ENCODE results near the gene UGT1A6. TPM values are rescaled to one million over a fixed set of nuclear protein-coding genes. Genes with fewer than 3 reads are reported as not detected.
"Not testable (repeated sequence)": the region's sequence is repeated elsewhere in the genome, so short reads cannot be mapped to it uniquely, and the experiment has no call there.

The UGT1A6 gene
- total and polyA plus RNA-seq, 3 experiments from 2014 or later = not detected

DNA sequence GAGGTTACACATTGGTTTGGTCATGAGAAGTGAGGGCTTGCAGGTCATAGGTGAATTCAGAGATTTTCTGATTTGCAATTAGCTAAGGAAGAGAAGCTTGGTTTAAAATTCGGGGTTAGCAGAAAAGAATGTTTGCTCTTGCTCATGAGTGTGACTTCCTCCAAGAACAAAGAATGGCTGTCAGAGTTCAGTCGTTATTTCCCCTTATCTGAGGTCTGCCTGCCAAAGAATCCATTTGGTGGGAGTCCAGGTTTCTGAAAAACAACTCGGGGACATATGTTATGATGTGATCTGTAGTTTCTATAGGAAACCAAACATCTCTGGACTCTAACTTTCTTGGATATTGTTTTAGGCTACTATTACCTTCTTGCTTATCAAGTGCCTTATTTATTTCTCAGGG is 3.2 kb upstream of the UGT1A6 start:
- POLR2A ChIA-PET = no interaction called here
- no peaks in the 10 kb centered on the region for H3K9me3 Mint-ChIP-seq
- H3K36me3 Mint-ChIP-seq = no peaks in the 10 kb centered on the region
- no peaks in the 10 kb centered on the region for H3K27me3 ChIP-seq (ENCODE audit: insufficient read depth, low read length, poor library complexity, severe bottlenecking)
- peaks cover 11 to 53% of the 10 kb centered on the region in 2 donors for H3K27me3 Mint-ChIP-seq
- no peak overlapping the region for H3K27ac ChIP-seq (ENCODE audit: low read depth, low read length)
- H3K4me1 ChIP-seq (ENCODE audit: insufficient read depth, low read length) = no peaks in the 10 kb centered on the region
- CTCF ChIA-PET = no interaction called here
- no peaks in the 10 kb centered on the region for H3K4me1 Mint-ChIP-seq
- DNase-seq = no peak
- no peaks in the 10 kb centered on the region for H3K9me3 ChIP-seq (ENCODE audit: low read length)
- no peak overlapping the region for H3K27ac Mint-ChIP-seq
- no peaks in the 10 kb centered on the region for H3K36me3 ChIP-seq (ENCODE audit: insufficient read depth, low read length)
- H3K4me3 Mint-ChIP-seq = no peak overlapping the region
- H3K4me3 ChIP-seq (ENCODE audit: low read length) = no peak overlapping the region

- no peaks in the 10 kb centered on the region for H3K4me1 Mint-ChIP-seq
- ChIA-PET POLR2A (no interaction called here), CTCF (no interaction called here)
- no peaks in the 10 kb centered on the region for H3K36me3 Mint-ChIP-seq
- no peak overlapping the region for H3K27ac Mint-ChIP-seq
- Histone ChIP-seq H3K27me3 (ENCODE audit: insufficient read depth, low read length, poor library complexity, severe bottlenecking) (no peaks in the 10 kb centered on the region), H3K4me1 (ENCODE audit: insufficient read depth, low read length) (no peaks in the 10 kb centered on the region), H3K36me3 (ENCODE audit: insufficient read depth, low read length) (no peaks in the 10 kb centered on the region), H3K4me3 (ENCODE audit: low read length) (no peak overlapping the region), H3K9me3 (ENCODE audit: low read length) (no peaks in the 10 kb centered on the region), H3K27ac (ENCODE audit: low read depth, low read length) (no peak overlapping the region)
- no peaks in the 10 kb centered on the region for H3K9me3 Mint-ChIP-seq
- H3K4me3 Mint-ChIP-seq = no peak overlapping the region
- H3K27me3 Mint-ChIP-seq = peaks cover 13 to 49% of the 10 kb centered on the region in 2 donors
- DNase-seq = no peak
Measured at GRCh38 chr2:233690444-233690843, 2.2 kb upstream of the UGT1A6 start.

- H3K36me3 ChIP-seq (ENCODE audit: insufficient read depth, low read length) = no peaks in the 10 kb centered on the region
- Mint-ChIP-seq H3K9me3 (no peaks in the 10 kb centered on the region), H3K27ac (peak overlapping the region in 1 of 8 donors; percentile 59), H3K27me3 (peaks cover 11 to 44% of the 10 kb centered on the region in 2 donors), H3K4me1 (no peaks in the 10 kb centered on the region), H3K36me3 (no peaks in the 10 kb centered on the region), H3K4me3 (no peak overlapping the region)
- ChIA-PET POLR2A (no interaction called here), CTCF (no interaction called here)
- no peaks in the 10 kb centered on the region for H3K4me1 ChIP-seq (ENCODE audit: insufficient read depth, low read length)
- H3K27me3 ChIP-seq (ENCODE audit: insufficient read depth, low read length, poor library complexity, severe bottlenecking) = no peaks in the 10 kb centered on the region
- H3K4me3 ChIP-seq (ENCODE audit: low read length) = no peak overlapping the region
- no peak overlapping the region for H3K27ac ChIP-seq (ENCODE audit: low read depth, low read length)
- H3K9me3 ChIP-seq (ENCODE audit: low read length) = no peaks in the 10 kb centered on the region
- no peak for DNase-seq
Measured at GRCh38 chr2:233691443-233692433, 952 bp upstream of the UGT1A6 start.

DNA sequence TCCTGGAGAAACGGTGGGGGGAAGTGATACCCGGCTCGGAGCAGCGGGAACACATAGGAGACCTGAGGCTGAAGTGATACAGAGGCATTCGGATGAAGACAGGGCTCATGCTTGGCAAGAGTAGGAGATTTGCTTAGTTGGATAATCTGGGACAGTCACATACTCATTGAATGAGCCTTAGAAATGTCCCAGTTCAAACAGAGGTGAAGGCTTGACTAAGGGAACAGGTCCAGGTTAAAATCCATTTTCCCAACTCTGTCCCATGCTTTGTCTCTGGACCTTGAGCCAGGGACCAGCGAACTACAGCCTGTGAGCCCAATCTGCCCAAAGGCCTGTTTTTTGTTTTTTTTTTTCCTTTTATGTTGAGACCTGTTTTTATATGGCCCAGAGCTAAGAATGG is 1.3 kb downstream of the UGT1A6 start:
- no peak overlapping the region for H3K4me3 Mint-ChIP-seq

GRCh38 chr2:233698740-233699139 is 6.0 kb downstream of the UGT1A6 start:
- Mint-ChIP-seq H3K4me3 (no peak overlapping the region), H3K9me3 (no peaks in the 10 kb centered on the region), H3K4me1 (no peaks in the 10 kb centered on the region), H3K27ac (no peak overlapping the region), H3K36me3 (no peaks in the 10 kb centered on the region), H3K27me3 (peaks cover 7 to 26% of the 10 kb centered on the region in 2 donors)
- Histone ChIP-seq H3K36me3 (ENCODE audit: insufficient read depth, low read length) (no peaks in the 10 kb centered on the region), H3K27ac (ENCODE audit: low read depth, low read length) (no peak overlapping the region), H3K27me3 (ENCODE audit: insufficient read depth, low read length, poor library complexity, severe bottlenecking) (no peaks in the 10 kb centered on the region), H3K4me1 (ENCODE audit: insufficient read depth, low read length) (no peaks in the 10 kb centered on the region), H3K9me3 (ENCODE audit: low read length) (no peaks in the 10 kb centered on the region), H3K4me3 (ENCODE audit: low read length) (no peak overlapping the region)
- no peak for DNase-seq
- ChIA-PET CTCF (no interaction called here), POLR2A (no interaction called here)

More for the DNA sequence above, 1.3 kb downstream of the UGT1A6 start:
- Histone ChIP-seq H3K4me3 (ENCODE audit: low read length) (no peak overlapping the region), H3K36me3 (ENCODE audit: insufficient read depth, low read length) (no peaks in the 10 kb centered on the region), H3K4me1 (ENCODE audit: insufficient read depth, low read length) (no peaks in the 10 kb centered on the region), H3K27me3 (ENCODE audit: insufficient read depth, low read length, poor library complexity, severe bottlenecking) (no peaks in the 10 kb centered on the region), H3K27ac (ENCODE audit: low read depth, low read length) (no peak overlapping the region), H3K9me3 (ENCODE audit: low read length) (no peaks in the 10 kb centered on the region)
- Mint-ChIP-seq H3K27ac (no peak overlapping the region), H3K36me3 (no peaks in the 10 kb centered on the region), H3K4me1 (no peaks in the 10 kb centered on the region), H3K27me3 (peaks cover 11 to 45% of the 10 kb centered on the region in 2 donors), H3K9me3 (no peaks in the 10 kb centered on the region)
- no peak for DNase-seq
- CTCF ChIA-PET = no interaction called here
- POLR2A ChIA-PET = no interaction called here

DNA sequence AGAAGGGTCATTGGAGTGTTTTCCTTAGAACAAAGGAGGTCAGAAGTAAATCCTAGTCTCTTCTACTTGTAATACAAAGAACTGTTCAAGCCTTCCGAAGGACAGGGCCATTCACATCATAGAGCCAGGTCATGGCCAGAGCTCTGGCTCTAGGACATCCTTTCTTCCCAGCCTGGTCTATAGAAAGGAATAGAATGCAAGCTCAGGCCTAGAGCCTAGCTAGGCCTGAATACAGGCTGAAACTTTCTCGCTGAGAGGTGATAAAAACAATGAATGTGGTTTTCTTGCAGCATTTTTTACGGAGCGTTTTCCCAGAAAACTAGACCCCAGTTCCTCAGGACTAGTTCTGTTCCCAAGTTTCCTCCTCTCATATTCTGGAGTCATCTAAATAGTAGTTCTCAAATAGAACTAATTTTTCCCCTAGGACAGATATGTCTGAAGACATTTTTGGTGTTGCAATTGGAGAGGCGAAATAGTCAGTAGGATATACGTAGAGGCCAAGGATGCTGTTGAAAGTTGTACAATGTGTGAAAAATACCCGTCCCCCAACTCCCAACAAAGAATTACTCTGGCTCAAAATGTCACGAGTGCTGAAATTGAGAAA is 6.8 kb downstream of the UGT1A6 start:
- Mint-ChIP-seq H3K27ac (no peak overlapping the region), H3K4me3 (no peak overlapping the region), H3K27me3 (peaks cover 7 to 24% of the 10 kb centered on the region in 2 donors), H3K36me3 (peaks cover 0 to 2% (median 0%) of the 10 kb centered on the region in 3 donors), H3K9me3 (peaks cover 0 to 6% (median 4%) of the 10 kb centered on the region in 5 donors), H3K4me1 (no peaks in the 10 kb centered on the region)
- H3K9me3 ChIP-seq (ENCODE audit: low read length) = no peaks in the 10 kb centered on the region
- ChIA-PET CTCF (no interaction called here), POLR2A (no interaction called here)
- DNase-seq = no peak
- no peaks in the 10 kb centered on the region for H3K4me1 ChIP-seq (ENCODE audit: insufficient read depth, low read length)
- H3K4me3 ChIP-seq (ENCODE audit: low read length) = no peak overlapping the region
- no peaks in the 10 kb centered on the region for H3K36me3 ChIP-seq (ENCODE audit: insufficient read depth, low read length)
- H3K27ac ChIP-seq (ENCODE audit: low read depth, low read length) = peak overlapping the region; percentile 2
- H3K27me3 ChIP-seq (ENCODE audit: insufficient read depth, low read length, poor library complexity, severe bottlenecking) = no peaks in the 10 kb centered on the region

GRCh38 chr2:233700028-233700635 is 7.4 kb downstream of the UGT1A6 start:
- DNase-seq = no peak
- no peak overlapping the region for H3K27ac Mint-ChIP-seq
- Histone ChIP-seq H3K4me3 (ENCODE audit: low read length) (no peak overlapping the region), H3K36me3 (ENCODE audit: insufficient read depth, low read length) (no peaks in the 10 kb centered on the region), H3K9me3 (ENCODE audit: low read length) (no peaks in the 10 kb centered on the region), H3K27ac (ENCODE audit: low read depth, low read length) (peak overlapping the region; percentile 2), H3K27me3 (ENCODE audit: insufficient read depth, low read length, poor library complexity, severe bottlenecking) (no peaks in the 10 kb centered on the region), H3K4me1 (ENCODE audit: insufficient read depth, low read length) (no peaks in the 10 kb centered on the region)
- H3K4me1 Mint-ChIP-seq = no peaks in the 10 kb centered on the region
- peaks cover 0 to 6% (median 4%) of the 10 kb centered on the region in 5 donors for H3K9me3 Mint-ChIP-seq
- H3K36me3 Mint-ChIP-seq = peaks cover 0 to 2% (median 0%) of the 10 kb centered on the region in 3 donors
- CTCF ChIA-PET = no interaction called here
- POLR2A ChIA-PET = no interaction called here
- no peak overlapping the region for H3K4me3 Mint-ChIP-seq
- H3K27me3 Mint-ChIP-seq = peaks cover 12 to 25% of the 10 kb centered on the region in 2 donors

- H3K36me3 Mint-ChIP-seq; H3K27ac ChIP-seq (ENCODE audit: low read depth, low read length); H3K36me3 ChIP-seq (ENCODE audit: insufficient read depth, low read length); POLR2A ChIA-PET; H3K9me3 Mint-ChIP-seq; H3K4me3 ChIP-seq (ENCODE audit: low read length); H3K27ac Mint-ChIP-seq; CTCF ChIA-PET; H3K4me1 Mint-ChIP-seq; DNase-seq; H3K4me1 ChIP-seq (ENCODE audit: insufficient read depth, low read length); H3K9me3 ChIP-seq (ENCODE audit: low read length); H3K27me3 ChIP-seq (ENCODE audit: insufficient read depth, low read length, poor library complexity, severe bottlenecking); H3K4me3 Mint-ChIP-seq: not testable (repeated sequence)
- peaks cover 15 to 30% of the 10 kb centered on the region in 2 donors for H3K27me3 Mint-ChIP-seq
Measured at GRCh38 chr2:233700842-233701241, 8.2 kb downstream of the UGT1A6 start.
